LNCaP clone FGC (cell line): ENCODE results near the gene C2CD2.

ENCODE experiments used
- DNase-seq: peaks from one replicate; pipeline ENCODE4 v3.0.0-alpha.2; 2011; ENCODE audit warnings: low read depth
- H3K4me3 ChIP-seq: 2 replicates; pipeline ENCODE4 v1.5.1; 2011; ENCODE audit warnings: mild to moderate bottlenecking, low read depth, low read length, control low read depth
- TF ChIP-seq, protein P1 (sequence below): IDR thresholded peaks from 2 replicates; pipeline ENCODE4 v1.5.1; 2012; ENCODE audit warnings: mild to moderate bottlenecking; ENCODE audit not compliant: control insufficient read depth, insufficient read depth; ENCODE audit errors: extremely low read depth

Gene C2CD2

DNA sequence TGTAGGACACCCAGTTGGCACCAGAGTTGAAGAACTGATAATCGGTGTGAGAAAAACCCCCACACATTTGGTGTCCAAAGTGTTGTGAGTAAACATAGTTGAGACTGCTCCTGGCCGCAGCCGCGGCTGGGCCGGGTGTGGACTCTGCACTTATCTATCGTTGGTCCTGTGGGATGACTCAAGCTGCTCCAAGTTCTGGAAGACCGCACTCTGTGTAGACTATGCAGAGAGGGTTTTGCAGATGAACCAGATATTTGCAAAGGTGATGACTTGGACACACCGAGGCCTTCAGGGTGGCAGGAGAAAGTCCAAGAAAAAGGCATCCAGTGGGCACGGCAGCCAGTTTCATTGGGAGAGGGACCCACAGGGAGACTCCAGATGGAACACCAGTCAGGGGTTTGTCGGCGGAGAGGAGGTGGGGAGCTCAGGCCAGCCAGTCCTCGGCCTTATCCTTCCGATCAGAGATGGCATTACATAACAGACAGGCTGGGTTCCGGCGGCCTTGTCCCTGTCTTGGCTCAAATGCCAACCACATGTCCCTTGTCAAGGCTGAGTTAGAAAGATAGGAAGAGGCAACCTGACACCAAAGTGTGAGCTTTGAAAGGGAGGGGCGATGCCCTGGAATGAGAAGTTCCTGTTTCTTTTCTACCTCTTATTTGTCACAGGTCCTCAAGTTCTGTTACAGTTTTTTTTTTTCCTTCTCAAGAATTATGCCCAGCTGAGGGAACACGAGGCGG, 21.1 kb downstream of the C2CD2 start:
- DNase-seq: peak; percentile 67
- TF ChIP-seq, protein P1, sequence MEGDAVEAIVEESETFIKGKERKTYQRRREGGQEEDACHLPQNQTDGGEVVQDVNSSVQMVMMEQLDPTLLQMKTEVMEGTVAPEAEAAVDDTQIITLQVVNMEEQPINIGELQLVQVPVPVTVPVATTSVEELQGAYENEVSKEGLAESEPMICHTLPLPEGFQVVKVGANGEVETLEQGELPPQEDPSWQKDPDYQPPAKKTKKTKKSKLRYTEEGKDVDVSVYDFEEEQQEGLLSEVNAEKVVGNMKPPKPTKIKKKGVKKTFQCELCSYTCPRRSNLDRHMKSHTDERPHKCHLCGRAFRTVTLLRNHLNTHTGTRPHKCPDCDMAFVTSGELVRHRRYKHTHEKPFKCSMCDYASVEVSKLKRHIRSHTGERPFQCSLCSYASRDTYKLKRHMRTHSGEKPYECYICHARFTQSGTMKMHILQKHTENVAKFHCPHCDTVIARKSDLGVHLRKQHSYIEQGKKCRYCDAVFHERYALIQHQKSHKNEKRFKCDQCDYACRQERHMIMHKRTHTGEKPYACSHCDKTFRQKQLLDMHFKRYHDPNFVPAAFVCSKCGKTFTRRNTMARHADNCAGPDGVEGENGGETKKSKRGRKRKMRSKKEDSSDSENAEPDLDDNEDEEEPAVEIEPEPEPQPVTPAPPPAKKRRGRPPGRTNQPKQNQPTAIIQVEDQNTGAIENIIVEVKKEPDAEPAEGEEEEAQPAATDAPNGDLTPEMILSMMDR: no peak
- H3K4me3 ChIP-seq: peak overlapping the region; percentile 39

DNA sequence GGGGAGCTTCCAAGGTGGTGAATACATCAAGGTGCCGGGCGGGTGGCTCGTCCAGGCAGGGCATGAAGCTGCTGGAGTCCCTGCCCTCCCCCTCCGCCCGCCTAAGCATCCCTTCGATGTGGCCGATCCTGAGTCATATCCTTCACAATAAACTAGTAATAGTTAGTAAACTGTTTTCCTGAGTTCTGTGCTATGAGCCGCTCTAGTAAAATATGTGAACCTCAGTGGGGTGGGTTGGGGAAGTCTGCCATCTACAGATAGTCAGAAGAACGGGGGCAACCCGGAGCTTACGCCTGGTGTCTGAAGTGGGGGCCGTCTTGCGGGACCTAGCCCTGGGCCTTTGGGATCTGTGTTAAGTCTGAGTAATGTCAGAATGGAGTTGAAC, 21.6 kb downstream of the C2CD2 start:
- TF ChIP-seq, protein P1: no peak
- no peak for DNase-seq
- H3K4me3 ChIP-seq: no peak overlapping the region

DNA sequence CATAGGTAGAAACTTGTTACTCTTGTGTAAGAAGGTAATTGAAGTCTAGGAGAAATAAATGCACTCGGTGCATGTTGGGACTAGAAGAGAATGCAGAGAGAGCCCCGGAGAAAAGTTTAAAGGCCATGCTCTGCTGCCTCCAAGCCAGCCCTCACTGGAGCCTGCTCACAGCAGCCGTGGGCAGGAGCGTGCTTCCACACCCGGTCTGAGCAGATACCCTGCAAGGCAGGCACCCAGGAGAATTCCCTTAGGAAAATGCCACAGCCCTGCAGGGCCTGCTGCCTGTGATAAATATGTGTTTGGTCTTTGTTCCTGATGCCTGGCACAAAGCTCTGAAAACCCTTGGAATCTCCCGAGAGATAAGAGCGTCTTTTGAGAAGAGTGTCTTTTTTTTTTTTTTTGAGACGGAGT, 22.8 kb downstream of the C2CD2 start:
- H3K4me3 ChIP-seq: no peak overlapping the region
- no peak for DNase-seq
- TF ChIP-seq, protein P1: no peak

DNA sequence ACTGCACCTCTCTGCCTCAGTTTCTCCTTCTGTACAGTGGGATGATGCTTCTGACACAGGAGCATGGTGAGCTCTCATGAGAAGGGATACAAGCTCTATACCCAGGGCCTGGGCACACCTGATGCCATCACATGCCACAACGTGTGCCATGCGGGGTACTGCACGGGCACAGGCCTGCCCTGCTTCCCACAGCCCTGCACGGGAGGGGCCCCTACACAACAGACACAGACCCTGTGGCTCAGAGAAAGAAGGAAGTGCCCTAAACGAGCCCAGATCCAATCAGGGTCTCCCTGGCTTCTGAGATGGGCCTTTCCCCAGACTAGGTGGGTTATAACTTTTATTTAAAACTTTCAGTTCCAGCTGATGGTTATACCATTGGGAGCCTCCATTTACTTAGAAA, 24.6 kb downstream of the C2CD2 start:
- TF ChIP-seq, protein P1: no peak
- no peak for DNase-seq
- no peak overlapping the region for H3K4me3 ChIP-seq

DNA sequence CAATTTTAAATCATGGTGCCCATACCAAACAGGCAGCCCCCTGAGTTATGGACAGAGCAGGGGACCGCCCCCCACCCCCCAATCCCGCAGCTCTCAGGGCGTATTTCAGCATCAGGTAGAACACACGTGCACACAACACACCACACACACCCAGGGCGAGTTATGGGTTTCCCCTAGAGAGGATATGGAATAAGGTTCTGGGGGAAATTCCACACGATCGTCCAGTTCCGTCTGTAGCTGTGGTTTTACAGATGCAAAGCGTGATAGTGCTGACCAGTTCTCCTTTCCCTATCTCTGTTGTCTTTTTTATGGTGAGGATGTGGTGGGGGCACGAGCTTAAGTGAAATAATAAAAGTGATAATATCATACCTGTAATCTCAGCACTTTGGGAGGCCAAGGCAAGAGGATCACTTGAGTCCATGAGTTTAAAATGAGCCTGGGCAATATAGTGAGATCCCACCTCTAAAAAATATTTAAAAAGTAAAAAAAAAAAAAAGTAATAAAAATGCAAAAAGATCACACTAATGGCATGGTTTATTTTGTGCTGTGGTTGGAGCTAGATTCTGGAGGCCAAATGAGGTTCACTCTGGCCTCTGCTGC, 25.1 kb downstream of the C2CD2 start:
- TF ChIP-seq, protein P1: no peak

DNA sequence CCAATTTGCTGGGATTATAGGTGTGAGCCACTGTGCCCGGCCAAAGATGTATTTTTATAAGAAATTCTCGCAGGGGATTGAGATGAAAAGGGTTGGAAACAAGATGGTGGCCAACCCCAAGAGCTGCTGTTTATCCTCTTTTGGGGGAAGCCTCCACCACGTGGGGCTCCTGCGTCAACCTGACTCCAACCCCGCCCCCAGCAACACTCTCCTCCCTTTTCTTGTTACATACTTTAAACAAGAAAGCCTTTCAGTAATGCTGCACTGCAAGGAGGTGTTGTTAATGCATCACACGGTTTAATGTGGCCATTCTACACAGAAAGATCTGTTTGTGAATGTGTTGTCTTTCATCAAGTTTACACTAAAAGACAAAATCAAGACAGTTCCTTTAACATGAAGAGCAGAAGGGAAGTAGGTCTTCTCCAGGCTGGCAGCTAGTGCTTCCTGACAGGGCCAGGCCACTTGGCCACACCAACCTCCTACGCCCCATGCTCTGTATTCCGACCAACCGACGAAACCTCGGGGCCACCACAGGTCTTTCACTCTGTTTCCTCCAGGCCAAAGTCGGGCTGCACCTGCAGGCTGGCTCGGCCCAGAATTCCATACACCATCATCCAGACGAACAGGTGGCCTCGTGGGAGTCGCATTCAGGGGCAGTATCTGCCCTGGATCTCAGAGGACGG, 25.9 kb downstream of the C2CD2 start:
- no peak for DNase-seq
- H3K4me3 ChIP-seq: no peak overlapping the region
- TF ChIP-seq, protein P1: no peak

More for the DNA sequence above, 25.1 kb downstream of the C2CD2 start:
- no peak for DNase-seq
- H3K4me3 ChIP-seq: no peak overlapping the region
